ENCODE data around the gene SURF6. TPM values are rescaled to one million over a fixed set of nuclear protein-coding genes. Genes with fewer than 3 reads are reported as not detected.
"Not testable (repeated sequence)": the region's sequence is repeated elsewhere in the genome, so short reads cannot be mapped to it uniquely, and the experiment has no call there.

SURF6 gene
- total RNA-seq, 1 donor from 2014 or later, result 15.2 TPM

DNA sequence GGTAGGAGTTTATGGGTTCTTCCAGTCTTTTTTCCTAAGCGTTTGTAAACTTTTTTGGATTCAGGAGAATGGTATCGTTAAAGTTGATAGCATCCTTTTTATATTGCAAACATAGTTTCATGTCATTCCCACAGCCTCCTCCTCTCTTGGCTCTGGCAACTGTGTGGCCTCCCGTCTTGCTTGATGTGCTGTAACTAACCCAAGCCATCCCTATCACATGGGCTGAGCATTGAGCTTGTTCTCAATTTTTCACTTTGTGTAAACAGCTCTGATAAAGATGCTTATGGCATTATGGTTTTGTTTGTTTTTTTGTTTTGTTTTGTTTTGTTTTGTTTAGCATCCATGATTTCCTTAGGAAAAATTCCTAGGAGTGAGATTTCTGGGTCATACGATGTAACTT lies 44.7 kb upstream of the SURF6 start:
- H3K4me1 ChIP-seq, result peaks cover 6% of the 10 kb centered on the region
- H3K4me3 ChIP-seq, result no peak overlapping the region
- intact Hi-C loops (cut with DNase I), result no loop called here
- DNase-seq (no peak), ATAC-seq (no peak)
- H3K27ac ChIP-seq, result no peak overlapping the region
- no peaks in the 10 kb centered on the region for H3K9me3 ChIP-seq
- H3K27me3 ChIP-seq (ENCODE audit: low read depth), result no peaks in the 10 kb centered on the region
- TF ChIP-seq, protein P1, sequence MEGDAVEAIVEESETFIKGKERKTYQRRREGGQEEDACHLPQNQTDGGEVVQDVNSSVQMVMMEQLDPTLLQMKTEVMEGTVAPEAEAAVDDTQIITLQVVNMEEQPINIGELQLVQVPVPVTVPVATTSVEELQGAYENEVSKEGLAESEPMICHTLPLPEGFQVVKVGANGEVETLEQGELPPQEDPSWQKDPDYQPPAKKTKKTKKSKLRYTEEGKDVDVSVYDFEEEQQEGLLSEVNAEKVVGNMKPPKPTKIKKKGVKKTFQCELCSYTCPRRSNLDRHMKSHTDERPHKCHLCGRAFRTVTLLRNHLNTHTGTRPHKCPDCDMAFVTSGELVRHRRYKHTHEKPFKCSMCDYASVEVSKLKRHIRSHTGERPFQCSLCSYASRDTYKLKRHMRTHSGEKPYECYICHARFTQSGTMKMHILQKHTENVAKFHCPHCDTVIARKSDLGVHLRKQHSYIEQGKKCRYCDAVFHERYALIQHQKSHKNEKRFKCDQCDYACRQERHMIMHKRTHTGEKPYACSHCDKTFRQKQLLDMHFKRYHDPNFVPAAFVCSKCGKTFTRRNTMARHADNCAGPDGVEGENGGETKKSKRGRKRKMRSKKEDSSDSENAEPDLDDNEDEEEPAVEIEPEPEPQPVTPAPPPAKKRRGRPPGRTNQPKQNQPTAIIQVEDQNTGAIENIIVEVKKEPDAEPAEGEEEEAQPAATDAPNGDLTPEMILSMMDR (IDR thresholded peaks at IDR 0.05), result no peak
- no peaks in the 10 kb centered on the region for H3K36me3 ChIP-seq

DNA sequence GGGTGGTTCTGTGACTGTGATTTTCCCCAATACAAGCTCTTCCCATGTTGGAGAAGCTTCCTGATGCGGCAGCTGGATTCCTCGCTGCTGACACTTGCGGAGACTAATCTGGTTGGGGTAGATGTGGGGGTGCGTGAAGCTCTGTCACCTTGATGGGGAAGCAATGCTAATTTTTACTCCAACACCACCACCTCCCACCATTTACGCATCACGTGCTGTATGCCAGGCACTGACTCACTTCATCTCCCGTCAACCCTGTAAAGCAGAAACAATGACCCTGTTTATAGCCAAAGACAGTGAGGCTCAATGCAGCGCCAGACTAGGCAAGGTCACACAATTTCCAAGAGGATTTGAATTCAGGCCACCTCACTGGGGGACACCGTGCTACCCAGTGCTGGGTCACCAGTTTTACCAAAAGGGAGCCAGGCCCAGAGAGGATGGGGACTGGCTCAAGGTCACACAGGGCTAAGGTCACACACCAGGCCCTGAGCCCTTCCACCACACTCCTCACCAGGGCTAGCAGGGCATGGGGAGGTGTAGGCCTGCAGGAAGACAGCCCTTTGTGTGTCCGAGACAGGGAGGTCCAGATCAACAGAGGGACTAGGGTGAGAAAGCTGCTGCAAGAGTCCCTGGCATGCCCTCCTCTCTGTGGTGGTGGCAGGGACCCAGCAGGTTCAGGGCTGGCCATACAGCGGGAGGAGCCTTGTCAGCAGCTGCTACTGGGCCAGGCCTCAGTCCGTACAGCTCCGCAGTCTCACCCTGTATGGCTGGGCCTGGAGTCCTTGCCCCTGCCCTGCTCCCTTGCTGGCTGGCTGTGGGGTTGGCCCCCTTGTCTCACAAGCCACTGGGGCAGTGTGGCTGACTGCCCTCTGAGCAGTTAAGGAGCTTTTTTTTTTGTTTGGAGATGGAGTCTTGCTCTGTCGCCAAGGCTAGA lies 43.4 kb upstream of the SURF6 start:
- TF ChIP-seq, protein P1 (IDR thresholded peaks at IDR 0.05), result no peak

DNA sequence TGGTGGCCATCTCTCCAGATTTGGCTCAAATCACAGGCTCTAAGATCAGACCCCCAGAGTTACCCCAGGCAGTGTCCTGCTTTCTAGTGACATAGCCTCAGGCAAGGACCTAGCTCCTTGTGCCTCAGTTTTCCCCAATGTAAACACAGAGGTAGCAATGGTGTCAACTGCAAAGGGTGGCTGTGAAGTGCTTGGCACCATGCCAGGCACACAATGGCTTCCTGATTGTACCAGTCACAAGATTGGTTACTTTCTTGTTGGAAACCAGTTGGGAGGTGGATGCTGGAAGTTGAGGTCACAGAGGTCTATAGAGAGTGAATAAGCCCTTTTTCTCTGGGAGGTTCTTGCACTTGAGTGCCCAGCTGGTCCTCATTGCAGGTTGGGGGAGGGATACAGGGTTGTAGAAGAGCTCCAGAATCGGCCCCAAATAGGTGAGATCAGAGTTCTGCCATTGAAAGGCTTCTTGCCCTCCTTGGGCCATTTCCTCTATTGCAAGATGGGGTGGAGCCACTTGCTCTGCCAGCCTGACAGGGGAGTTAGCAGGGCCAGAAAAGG lies 42.5 kb upstream of the SURF6 start:
- no peaks in the 10 kb centered on the region for H3K27me3 ChIP-seq (ENCODE audit: low read depth)
- ATAC-seq, result no peak
- H3K36me3 ChIP-seq, result peaks cover under 1% of the 10 kb centered on the region
- no peaks in the 10 kb centered on the region for H3K9me3 ChIP-seq
- no peak for DNase-seq
- peaks cover 18% of the 10 kb centered on the region for H3K4me1 ChIP-seq
- H3K4me3 ChIP-seq, result no peak overlapping the region
- TF ChIP-seq, protein P1 (IDR thresholded peaks at IDR 0.05), result no peak
- H3K27ac ChIP-seq, result no peak overlapping the region
- intact Hi-C loops (cut with DNase I), result no loop called here

More for the DNA sequence above, 43.4 kb upstream of the SURF6 start:
- Histone ChIP-seq H3K4me1 (peaks cover 11% of the 10 kb centered on the region), H3K27me3 (ENCODE audit: low read depth) (no peaks in the 10 kb centered on the region), H3K27ac (no peak overlapping the region), H3K4me3 (no peak overlapping the region), H3K36me3 (no peaks in the 10 kb centered on the region), H3K9me3 (no peaks in the 10 kb centered on the region)
- intact Hi-C loops (cut with DNase I), result no loop called here
- ATAC-seq (no peak), DNase-seq (no peak)

DNA sequence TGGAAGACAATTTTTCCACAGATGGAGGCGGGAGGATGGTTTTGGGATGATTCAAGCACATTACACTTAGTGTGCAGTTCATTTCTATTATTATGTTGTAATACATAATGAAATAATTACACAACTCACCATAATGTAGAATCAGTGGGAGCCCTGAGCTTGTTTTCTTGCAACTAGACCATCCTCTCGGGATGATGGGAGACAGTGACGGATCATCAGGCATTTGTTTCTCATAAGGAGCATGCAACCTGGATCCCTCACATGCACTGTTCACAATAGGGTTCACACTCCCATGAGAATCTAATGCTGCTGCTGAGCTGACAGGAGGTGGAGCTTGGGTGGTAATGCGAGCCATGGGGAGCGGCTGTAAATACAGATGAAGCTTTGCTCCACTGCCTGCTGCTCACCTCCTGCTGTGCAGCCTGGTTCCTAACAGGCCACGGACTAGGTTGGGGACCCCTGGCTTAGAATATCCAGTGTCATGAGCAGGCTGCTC lies 41.8 kb upstream of the SURF6 start:
- H3K9me3 ChIP-seq, result no peaks in the 10 kb centered on the region
- ATAC-seq, result no peak
- intact Hi-C loops (cut with DNase I), result no loop called here
- TF ChIP-seq, protein P1 (IDR thresholded peaks at IDR 0.05), result no peak
- H3K27me3 ChIP-seq (ENCODE audit: low read depth), result no peaks in the 10 kb centered on the region
- DNase-seq, result no peak
- H3K36me3 ChIP-seq, result peaks cover 8% of the 10 kb centered on the region
- peaks cover 25% of the 10 kb centered on the region for H3K4me1 ChIP-seq
- no peak overlapping the region for H3K27ac ChIP-seq
- no peak overlapping the region for H3K4me3 ChIP-seq

DNA sequence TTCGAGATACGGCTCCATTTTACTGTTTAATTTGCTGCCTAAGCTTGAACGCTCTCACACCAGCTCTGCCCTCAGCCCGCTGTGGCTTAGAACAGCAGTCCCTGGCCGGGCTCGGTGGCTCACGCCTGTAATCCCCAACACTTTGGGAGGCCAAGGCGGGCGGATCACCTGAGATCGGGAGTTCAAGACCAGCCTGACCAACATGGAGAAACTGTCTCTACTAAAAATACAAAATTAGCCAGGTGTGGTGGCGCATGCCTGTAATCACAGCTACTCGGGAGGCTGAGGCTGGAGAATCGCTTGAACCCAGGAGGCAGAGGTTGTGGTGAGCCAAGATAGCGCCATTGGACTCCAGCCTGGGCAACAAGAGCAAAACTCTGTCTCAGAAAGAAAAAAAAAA lies 41.3 kb upstream of the SURF6 start:
- intact Hi-C loops (cut with DNase I); DNase-seq: not testable (repeated sequence)

More for the DNA sequence above, 41.3 kb upstream of the SURF6 start:
- Histone ChIP-seq H3K36me3 (peaks cover 12% of the 10 kb centered on the region), H3K4me1 (peaks cover 30% of the 10 kb centered on the region)
- H3K27ac ChIP-seq; H3K9me3 ChIP-seq; H3K27me3 ChIP-seq (ENCODE audit: low read depth); H3K4me3 ChIP-seq; ATAC-seq: not testable (repeated sequence)

Measured in lower lobe of right lung (tissue), 2 donors.